Lower lobe of right lung (tissue), 2 donors: ENCODE data around the gene LMTK3. TPM values are rescaled to one million over a fixed set of nuclear protein-coding genes. Genes with fewer than 3 reads are reported as not detected.

Source experiments
- ATAC-seq, 2 donors: fragments of 200-7000 bp; cut with Tn5 transposase; one replicate each; pipeline ENCODE4 v1.9.1; 2020 to 2022; ENCODE audit warnings: mild to moderate bottlenecking in 2 of 2, moderate library complexity in 2 of 2
- DNase-seq: peaks from one replicate; pipeline ENCODE4 v3.0.0-alpha.2; 2020
- H3K27ac ChIP-seq: fragments of 200-600 bp; one replicate; pipeline ENCODE4 v1.8.0; 2022
- H3K27me3 ChIP-seq: fragments of 200-600 bp; one replicate; pipeline ENCODE4 v1.8.0; 2022; ENCODE audit warnings: low read depth
- H3K36me3 ChIP-seq: fragments of 200-600 bp; one replicate; pipeline ENCODE4 v1.8.0; 2022; ENCODE audit warnings: mild to moderate bottlenecking
- H3K4me1 ChIP-seq: fragments of 200-600 bp; one replicate; pipeline ENCODE4 v1.8.0; 2022
- H3K4me3 ChIP-seq: fragments of 200-600 bp; one replicate; pipeline ENCODE4 v1.8.0; 2022; ENCODE audit warnings: mild to moderate bottlenecking
- H3K9me3 ChIP-seq: fragments of 200-600 bp; one replicate; pipeline ENCODE4 v1.8.0; 2022
- intact Hi-C: fragments of 100-400 bp; cut with DNase I; formaldehyde crosslinking; loops from one replicate; pipeline ENCODE4 v1.11.0; 2022
- total RNA-seq: library from RNA; stranded (reverse); fragmentation: NEBNext Ultra II Directional; extraction: Animal tissue kit (Norgen Biotek cat#: 25700); gene quantifications from one replicate; pipeline ENCODE4 v1.2.1, GENCODE V29; 2021
- TF ChIP-seq, protein P1 (sequence below): fragments of 200-600 bp; IDR thresholded peaks from one replicate; pipeline ENCODE4 v1.8.0; 2022; ENCODE audit warnings: antibody characterized with exemption, mild to moderate bottlenecking
- donor health status: DM: no; HTN: yes; CAD: no; lungs with severe emphysema.

The LMTK3 gene
- total RNA-seq, 1 donor from 2014 or later, result 7.1 TPM

DNA sequence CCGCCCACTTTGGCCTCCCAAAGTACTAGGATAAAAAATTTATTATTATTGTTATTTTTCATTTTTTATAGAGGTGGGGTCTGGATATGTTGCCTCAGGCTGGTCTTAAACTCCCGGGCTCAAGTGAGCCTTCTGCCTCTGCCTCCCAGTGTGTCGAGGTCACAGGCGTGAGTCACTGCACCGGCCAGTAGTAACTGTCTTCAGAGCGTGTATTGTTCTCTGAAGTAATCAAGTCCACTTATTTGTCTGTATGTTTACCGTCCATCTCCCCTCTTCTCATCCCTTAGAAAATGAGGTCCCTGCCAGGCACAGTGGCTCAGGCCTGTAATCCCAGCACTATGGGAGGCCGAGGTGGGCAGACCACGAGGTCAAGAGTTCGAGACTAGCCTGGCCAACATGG is 22.1 kb upstream of the LMTK3 start:
- intact Hi-C loops, result no loop called here
- ATAC-seq (no peak), DNase-seq (no peak)
- no peaks in the 10 kb centered on the region for H3K4me1 ChIP-seq
- H3K27me3 ChIP-seq, result no peaks in the 10 kb centered on the region
- peaks cover 6% of the 10 kb centered on the region for H3K9me3 ChIP-seq
- H3K27ac ChIP-seq, result no peak overlapping the region
- H3K4me3 ChIP-seq, result no peak overlapping the region
- TF ChIP-seq, protein P1, sequence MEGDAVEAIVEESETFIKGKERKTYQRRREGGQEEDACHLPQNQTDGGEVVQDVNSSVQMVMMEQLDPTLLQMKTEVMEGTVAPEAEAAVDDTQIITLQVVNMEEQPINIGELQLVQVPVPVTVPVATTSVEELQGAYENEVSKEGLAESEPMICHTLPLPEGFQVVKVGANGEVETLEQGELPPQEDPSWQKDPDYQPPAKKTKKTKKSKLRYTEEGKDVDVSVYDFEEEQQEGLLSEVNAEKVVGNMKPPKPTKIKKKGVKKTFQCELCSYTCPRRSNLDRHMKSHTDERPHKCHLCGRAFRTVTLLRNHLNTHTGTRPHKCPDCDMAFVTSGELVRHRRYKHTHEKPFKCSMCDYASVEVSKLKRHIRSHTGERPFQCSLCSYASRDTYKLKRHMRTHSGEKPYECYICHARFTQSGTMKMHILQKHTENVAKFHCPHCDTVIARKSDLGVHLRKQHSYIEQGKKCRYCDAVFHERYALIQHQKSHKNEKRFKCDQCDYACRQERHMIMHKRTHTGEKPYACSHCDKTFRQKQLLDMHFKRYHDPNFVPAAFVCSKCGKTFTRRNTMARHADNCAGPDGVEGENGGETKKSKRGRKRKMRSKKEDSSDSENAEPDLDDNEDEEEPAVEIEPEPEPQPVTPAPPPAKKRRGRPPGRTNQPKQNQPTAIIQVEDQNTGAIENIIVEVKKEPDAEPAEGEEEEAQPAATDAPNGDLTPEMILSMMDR, result no peak
- no peaks in the 10 kb centered on the region for H3K36me3 ChIP-seq

- ATAC-seq, result no peak
- Histone ChIP-seq H3K27ac (no peak overlapping the region), H3K36me3 (no peaks in the 10 kb centered on the region), H3K9me3 (peaks cover 29% of the 10 kb centered on the region), H3K4me3 (no peak overlapping the region), H3K4me1 (no peaks in the 10 kb centered on the region), H3K27me3 (no peaks in the 10 kb centered on the region)
- no peak for DNase-seq
- TF ChIP-seq, protein P1, result no peak
- intact Hi-C loops, result no loop called here
Measured at GRCh38 chr19:48530770-48531169, 19.1 kb upstream of the LMTK3 start.

- Histone ChIP-seq H3K27me3 (no peaks in the 10 kb centered on the region), H3K9me3 (peaks cover 29% of the 10 kb centered on the region), H3K4me3 (no peak overlapping the region), H3K4me1 (no peaks in the 10 kb centered on the region), H3K27ac (no peak overlapping the region), H3K36me3 (no peaks in the 10 kb centered on the region)
- TF ChIP-seq, protein P1, result no peak
- no peak for ATAC-seq
- no peak for DNase-seq
- intact Hi-C loops, result no loop called here
Measured at GRCh38 chr19:48530066-48530720, 18.6 kb upstream of the LMTK3 start.

GRCh38 chr19:48529156-48529555 is 17.5 kb upstream of the LMTK3 start:
- Histone ChIP-seq H3K36me3 (no peaks in the 10 kb centered on the region), H3K4me3 (no peak overlapping the region), H3K27ac (no peak overlapping the region), H3K4me1 (no peaks in the 10 kb centered on the region), H3K9me3 (peaks cover 35% of the 10 kb centered on the region), H3K27me3 (no peaks in the 10 kb centered on the region)
- TF ChIP-seq, protein P1, result no peak
- intact Hi-C loops, result no loop called here
- no peak for ATAC-seq
- DNase-seq, result no peak

- no peak overlapping the region for H3K27ac ChIP-seq
- ATAC-seq (no peak), DNase-seq (no peak)
- no peaks in the 10 kb centered on the region for H3K36me3 ChIP-seq
- peaks cover 35% of the 10 kb centered on the region for H3K9me3 ChIP-seq
- no peaks in the 10 kb centered on the region for H3K4me1 ChIP-seq
- TF ChIP-seq, protein P1, result no peak
- no peak overlapping the region for H3K4me3 ChIP-seq
- intact Hi-C loops, result no loop called here
- no peaks in the 10 kb centered on the region for H3K27me3 ChIP-seq
Measured at GRCh38 chr19:48524732-48525131, 13.1 kb upstream of the LMTK3 start.
